ENCODE results near the gene RCAN3.
A peak's percentile ranks its signal among the peaks of the same experiment; 100 is the strongest.

Gene RCAN3

DNA sequence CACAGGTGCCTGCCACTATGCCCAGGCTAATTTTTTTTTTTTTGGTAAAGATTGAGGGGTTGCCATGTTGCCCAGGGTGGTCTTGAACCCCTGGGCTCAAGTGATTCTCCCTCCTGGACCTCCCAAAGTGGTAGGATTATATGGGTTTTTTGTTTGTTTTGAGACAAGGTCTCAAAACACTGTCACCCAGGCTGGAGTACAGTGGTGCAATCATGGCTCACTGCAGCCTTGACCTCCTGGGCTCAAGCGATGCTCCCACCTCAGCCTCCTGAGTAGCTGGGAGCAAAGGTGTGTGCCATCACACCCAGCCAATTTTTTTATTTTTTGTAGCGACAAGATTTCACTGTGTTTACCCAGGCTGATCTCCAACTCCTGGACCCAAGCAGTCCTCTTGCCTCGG is 8.9 kb upstream of the RCAN3 start:
- TF ChIP-seq, protein P1, sequence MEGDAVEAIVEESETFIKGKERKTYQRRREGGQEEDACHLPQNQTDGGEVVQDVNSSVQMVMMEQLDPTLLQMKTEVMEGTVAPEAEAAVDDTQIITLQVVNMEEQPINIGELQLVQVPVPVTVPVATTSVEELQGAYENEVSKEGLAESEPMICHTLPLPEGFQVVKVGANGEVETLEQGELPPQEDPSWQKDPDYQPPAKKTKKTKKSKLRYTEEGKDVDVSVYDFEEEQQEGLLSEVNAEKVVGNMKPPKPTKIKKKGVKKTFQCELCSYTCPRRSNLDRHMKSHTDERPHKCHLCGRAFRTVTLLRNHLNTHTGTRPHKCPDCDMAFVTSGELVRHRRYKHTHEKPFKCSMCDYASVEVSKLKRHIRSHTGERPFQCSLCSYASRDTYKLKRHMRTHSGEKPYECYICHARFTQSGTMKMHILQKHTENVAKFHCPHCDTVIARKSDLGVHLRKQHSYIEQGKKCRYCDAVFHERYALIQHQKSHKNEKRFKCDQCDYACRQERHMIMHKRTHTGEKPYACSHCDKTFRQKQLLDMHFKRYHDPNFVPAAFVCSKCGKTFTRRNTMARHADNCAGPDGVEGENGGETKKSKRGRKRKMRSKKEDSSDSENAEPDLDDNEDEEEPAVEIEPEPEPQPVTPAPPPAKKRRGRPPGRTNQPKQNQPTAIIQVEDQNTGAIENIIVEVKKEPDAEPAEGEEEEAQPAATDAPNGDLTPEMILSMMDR (IDR thresholded peaks at IDR 0.05; ENCODE audit: low read depth, low read length, missing control alignments): no peak
- no peak overlapping the region for H3K4me3 ChIP-seq (ENCODE audit: low read depth, low read length)
- DNase-seq (ENCODE audit: low read depth): no peak

DNA sequence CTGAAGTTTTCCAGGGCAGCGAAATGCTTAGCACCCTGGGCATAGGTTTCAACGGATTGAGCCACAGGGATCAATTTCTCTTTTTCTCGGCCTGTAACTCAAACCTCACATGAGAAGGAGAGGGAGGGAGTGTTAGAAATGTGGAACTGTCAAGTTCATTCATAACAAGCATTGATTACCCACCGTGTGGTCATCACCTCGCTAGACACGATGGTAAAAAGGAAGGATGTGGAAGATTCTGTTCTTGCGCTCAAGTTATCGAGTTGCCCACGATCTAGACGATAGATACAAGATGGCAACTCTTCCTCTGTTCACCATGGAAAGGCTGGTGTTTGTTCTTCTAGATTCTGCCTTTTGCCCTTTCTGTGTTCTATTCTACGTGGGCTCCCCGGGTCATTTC is 4.0 kb upstream of the RCAN3 start:
- DNase-seq (ENCODE audit: low read depth): no peak
- no peak overlapping the region for H3K4me3 ChIP-seq (ENCODE audit: low read depth, low read length)
- TF ChIP-seq, protein P1 (IDR thresholded peaks at IDR 0.05; ENCODE audit: low read depth, low read length, missing control alignments): no peak

DNA sequence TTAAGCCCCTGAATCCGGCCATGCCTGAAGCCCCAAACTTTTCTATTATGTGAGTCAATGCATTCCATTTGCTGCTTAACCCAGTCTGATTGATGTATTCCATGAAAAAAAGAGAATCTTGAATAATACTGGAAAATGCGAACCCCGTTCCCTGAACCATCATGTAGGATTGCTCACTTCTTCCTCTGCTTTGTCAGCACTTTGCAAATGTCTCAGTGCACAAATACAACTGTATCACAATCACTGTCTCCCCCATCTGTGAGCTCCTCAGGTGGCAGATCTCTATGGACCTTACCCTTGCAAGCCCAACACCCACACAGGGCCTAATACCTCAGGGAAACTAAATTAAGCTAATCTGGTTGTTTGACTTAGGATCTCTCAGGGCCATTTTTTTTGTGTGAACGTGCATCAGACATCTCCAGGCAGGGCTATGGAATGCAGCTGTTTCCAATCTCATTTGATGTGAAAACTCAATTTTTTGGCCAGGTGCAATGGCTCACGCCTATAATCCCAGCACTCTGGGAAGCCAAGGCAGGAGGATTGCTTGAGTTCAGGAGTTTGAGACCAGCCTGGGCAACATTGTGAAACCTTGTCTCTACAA is 2.1 kb upstream of the RCAN3 start:
- DNase-seq (ENCODE audit: low read depth): no peak
- H3K4me3 ChIP-seq (ENCODE audit: low read depth, low read length): no peak overlapping the region
- TF ChIP-seq, protein P1 (IDR thresholded peaks at IDR 0.05; ENCODE audit: low read depth, low read length, missing control alignments): no peak

DNA sequence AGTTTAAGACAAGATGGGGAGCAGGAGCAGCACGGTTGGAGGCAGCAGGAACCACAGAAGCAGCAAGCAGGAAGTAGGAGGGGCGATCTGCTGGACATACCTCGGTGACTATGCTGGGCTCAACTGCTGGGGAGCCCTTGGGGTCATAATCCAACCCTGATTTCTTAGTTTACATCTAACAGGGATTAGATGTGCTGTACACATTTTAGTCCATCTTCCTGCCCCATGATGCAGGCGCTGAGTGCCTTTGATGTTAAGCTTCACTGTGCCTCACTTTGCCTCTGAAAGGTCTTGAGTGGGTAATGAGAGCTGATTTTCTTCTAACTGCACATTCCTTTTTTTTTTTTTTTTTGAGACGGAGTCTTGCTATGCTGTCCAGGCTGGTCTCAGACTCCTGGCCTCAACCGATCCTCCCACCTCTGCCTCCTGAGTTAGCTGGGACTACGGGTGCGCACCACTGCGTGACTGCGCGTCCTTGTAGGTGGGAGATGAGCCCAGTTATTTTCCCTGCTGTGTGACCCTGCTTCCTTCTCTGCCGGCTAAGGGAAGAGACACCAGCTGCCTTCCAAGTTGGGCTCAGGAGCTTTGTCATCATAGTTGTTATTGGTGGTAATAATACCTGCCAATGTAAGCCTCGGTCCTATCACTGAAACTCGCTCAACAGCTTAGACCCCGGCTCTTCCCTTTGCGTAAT is 1.1 kb upstream of the RCAN3 start:
- H3K4me3 ChIP-seq (ENCODE audit: low read depth, low read length): peak overlapping the region; percentile 48; the same call in 1 of the 2 replicates
- no peak for DNase-seq (ENCODE audit: low read depth)
- TF ChIP-seq, protein P1 (IDR thresholded peaks at IDR 0.05; ENCODE audit: low read depth, low read length, missing control alignments): no peak

DNA sequence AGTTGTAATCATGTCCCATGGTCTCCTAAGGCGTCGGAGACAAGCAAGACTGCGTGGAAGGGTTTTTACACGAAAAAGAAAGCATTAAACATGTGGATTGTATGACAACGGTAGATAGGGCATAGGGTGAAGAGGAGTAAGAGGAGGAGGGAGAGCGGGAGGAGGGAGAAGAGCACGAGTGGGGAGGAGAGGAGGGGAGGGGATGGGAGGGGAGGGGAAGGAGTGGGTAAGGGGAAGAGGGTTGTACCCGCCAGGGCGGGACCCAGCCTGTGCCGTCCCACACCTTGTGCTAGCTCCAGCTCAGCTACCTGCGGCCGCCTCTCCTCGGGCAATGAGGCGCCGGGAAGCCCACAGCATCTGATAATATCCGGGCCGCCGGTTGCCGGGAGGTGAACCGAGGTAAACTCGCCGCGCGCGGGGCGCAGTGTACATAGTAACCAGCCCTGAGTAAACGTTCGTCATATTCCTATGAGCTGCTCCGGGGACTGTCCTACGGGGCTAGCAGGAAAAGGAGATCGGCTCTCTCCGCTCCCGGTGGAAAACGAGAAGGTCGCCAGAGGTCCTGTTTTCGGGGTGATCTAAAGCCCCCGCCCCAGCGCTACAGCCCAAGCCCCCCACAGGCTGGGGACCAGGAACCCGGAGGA is 449 bp upstream of the RCAN3 start:
- peak overlapping the region; percentile 48 for H3K4me3 ChIP-seq (ENCODE audit: low read depth, low read length)
- DNase-seq (ENCODE audit: low read depth): no peak
- TF ChIP-seq, protein P1 (IDR thresholded peaks at IDR 0.05; ENCODE audit: low read depth, low read length, missing control alignments): no peak

DNA sequence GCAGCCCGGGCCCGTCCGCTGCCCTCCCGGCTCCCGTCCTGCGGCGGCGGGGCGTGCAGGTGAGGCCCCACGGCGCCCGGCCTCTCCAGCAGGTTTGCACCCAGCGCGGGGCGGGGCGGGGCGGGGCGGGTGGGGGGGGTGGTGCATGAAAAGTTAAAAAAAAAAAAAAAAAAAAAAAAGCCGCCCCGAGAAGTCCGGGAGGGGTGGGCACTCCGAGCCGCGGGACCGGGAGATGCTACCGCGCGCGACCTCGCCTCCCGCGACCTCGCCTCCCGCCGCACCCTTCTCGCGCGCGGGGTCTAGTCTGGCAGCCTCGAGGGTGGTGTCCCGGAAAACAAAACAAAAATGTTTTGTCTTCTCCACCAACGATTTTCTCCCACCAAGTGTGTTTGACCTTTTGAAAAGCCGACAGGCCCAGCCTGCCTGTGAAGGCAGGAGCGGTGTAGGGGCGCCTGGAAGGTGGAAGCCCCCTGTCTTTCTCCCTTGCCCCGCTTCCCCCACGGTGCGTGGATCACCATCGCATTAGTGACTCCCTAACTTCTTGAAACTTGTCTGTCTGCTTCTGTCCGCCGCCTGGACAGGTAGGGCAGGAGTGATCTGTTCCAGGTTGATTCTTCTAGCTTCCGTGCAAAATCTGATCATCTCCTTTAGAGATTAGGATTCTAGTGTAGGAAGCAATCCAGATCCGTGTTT is 569 bp downstream of the RCAN3 start:
- DNase-seq (ENCODE audit: low read depth): no peak
- TF ChIP-seq, protein P1 (IDR thresholded peaks at IDR 0.05; ENCODE audit: low read depth, low read length, missing control alignments): no peak

More for the DNA sequence above, 569 bp downstream of the RCAN3 start:
- peak overlapping the region; percentile 48 for H3K4me3 ChIP-seq (ENCODE audit: low read depth, low read length)

Measured in GM12864 (cell line).